Measurements from ENCODE around the gene CLEC16A.

CLEC16A gene

GRCh38 chr16:11020388-11020787, 76.0 kb downstream of the CLEC16A start:
- no peak overlapping the region for H3K9ac ChIP-seq (ENCODE audit: low read length)
- no peaks in the 10 kb centered on the region for H3K36me3 ChIP-seq (ENCODE audit: control insufficient read depth, insufficient read depth, low read length)
- H3K9me3 ChIP-seq (ENCODE audit: control insufficient read depth, low read length), result no peaks in the 10 kb centered on the region
- H3K27me3 ChIP-seq (ENCODE audit: control insufficient read depth, insufficient read depth, low read length), result no peaks in the 10 kb centered on the region
- no peak overlapping the region for H3K4me3 ChIP-seq (ENCODE audit: low read length)
- peaks cover 13% of the 10 kb centered on the region for H3K4me1 ChIP-seq (ENCODE audit: control insufficient read depth, insufficient read depth, low read length)

- H3K4me3 ChIP-seq (ENCODE audit: low read length), result no peak overlapping the region
- peaks cover 13% of the 10 kb centered on the region for H3K4me1 ChIP-seq (ENCODE audit: control insufficient read depth, insufficient read depth, low read length)
- H3K9ac ChIP-seq (ENCODE audit: low read length), result no peak overlapping the region
- no peaks in the 10 kb centered on the region for H3K36me3 ChIP-seq (ENCODE audit: control insufficient read depth, insufficient read depth, low read length)
- H3K27me3 ChIP-seq (ENCODE audit: control insufficient read depth, insufficient read depth, low read length), result no peaks in the 10 kb centered on the region
- H3K9me3 ChIP-seq (ENCODE audit: control insufficient read depth, low read length), result no peaks in the 10 kb centered on the region
These were observed 76.6 kb downstream of the CLEC16A start for GRCh38 chr16:11020792-11021551.

- H3K4me3 ChIP-seq (ENCODE audit: low read length), result no peak overlapping the region
- H3K36me3 ChIP-seq (ENCODE audit: control insufficient read depth, insufficient read depth, low read length), result no peaks in the 10 kb centered on the region
- no peaks in the 10 kb centered on the region for H3K9me3 ChIP-seq (ENCODE audit: control insufficient read depth, low read length)
- H3K9ac ChIP-seq (ENCODE audit: low read length), result no peak overlapping the region
- no peaks in the 10 kb centered on the region for H3K27me3 ChIP-seq (ENCODE audit: control insufficient read depth, insufficient read depth, low read length)
- H3K4me1 ChIP-seq (ENCODE audit: control insufficient read depth, insufficient read depth, low read length), result peaks cover 6% of the 10 kb centered on the region
These were observed 77.6 kb downstream of the CLEC16A start for GRCh38 chr16:11022002-11022401.

- H3K9ac ChIP-seq (ENCODE audit: low read length), result no peak overlapping the region
- no peaks in the 10 kb centered on the region for H3K4me1 ChIP-seq (ENCODE audit: control insufficient read depth, insufficient read depth, low read length)
- H3K36me3 ChIP-seq (ENCODE audit: control insufficient read depth, insufficient read depth, low read length), result no peaks in the 10 kb centered on the region
These were observed 79.1 kb downstream of the CLEC16A start for GRCh38 chr16:11023262-11024039.

GRCh38 chr16:11024333-11025053, 80.1 kb downstream of the CLEC16A start:
- Histone ChIP-seq H3K9me3 (ENCODE audit: control insufficient read depth, low read length) (no peaks in the 10 kb centered on the region), H3K27me3 (ENCODE audit: control insufficient read depth, insufficient read depth, low read length) (no peaks in the 10 kb centered on the region), H3K9ac (ENCODE audit: low read length) (no peak overlapping the region), H3K36me3 (ENCODE audit: control insufficient read depth, insufficient read depth, low read length) (no peaks in the 10 kb centered on the region), H3K4me3 (ENCODE audit: low read length) (no peak overlapping the region), H3K4me1 (ENCODE audit: control insufficient read depth, insufficient read depth, low read length) (no peaks in the 10 kb centered on the region)

More at GRCh38 chr16:11023262-11024039, 79.1 kb downstream of the CLEC16A start:
- Histone ChIP-seq H3K27me3 (ENCODE audit: control insufficient read depth, insufficient read depth, low read length) (no peaks in the 10 kb centered on the region), H3K9me3 (ENCODE audit: control insufficient read depth, low read length) (no peaks in the 10 kb centered on the region), H3K4me3 (ENCODE audit: low read length) (no peak overlapping the region)

GRCh38 chr16:11025120-11025531, 80.8 kb downstream of the CLEC16A start:
- Histone ChIP-seq H3K9ac (ENCODE audit: low read length) (no peak overlapping the region), H3K27me3 (ENCODE audit: control insufficient read depth, insufficient read depth, low read length) (no peaks in the 10 kb centered on the region), H3K4me3 (ENCODE audit: low read length) (no peak overlapping the region), H3K36me3 (ENCODE audit: control insufficient read depth, insufficient read depth, low read length) (no peaks in the 10 kb centered on the region), H3K9me3 (ENCODE audit: control insufficient read depth, low read length) (no peaks in the 10 kb centered on the region), H3K4me1 (ENCODE audit: control insufficient read depth, insufficient read depth, low read length) (no peaks in the 10 kb centered on the region)

- H3K27me3 ChIP-seq (ENCODE audit: control insufficient read depth, insufficient read depth, low read length), result no peaks in the 10 kb centered on the region
- no peaks in the 10 kb centered on the region for H3K9me3 ChIP-seq (ENCODE audit: control insufficient read depth, low read length)
- peaks cover 8% of the 10 kb centered on the region for H3K4me1 ChIP-seq (ENCODE audit: control insufficient read depth, insufficient read depth, low read length)
- H3K4me3 ChIP-seq (ENCODE audit: low read length), result no peak overlapping the region
- no peak overlapping the region for H3K9ac ChIP-seq (ENCODE audit: low read length)
- H3K36me3 ChIP-seq (ENCODE audit: control insufficient read depth, insufficient read depth, low read length), result no peaks in the 10 kb centered on the region
These were observed 85.6 kb downstream of the CLEC16A start for GRCh38 chr16:11029948-11030347.

GRCh38 chr16:11030990-11031510, 86.7 kb downstream of the CLEC16A start:
- no peak overlapping the region for H3K9ac ChIP-seq (ENCODE audit: low read length)
- H3K9me3 ChIP-seq (ENCODE audit: control insufficient read depth, low read length), result no peaks in the 10 kb centered on the region
- H3K4me3 ChIP-seq (ENCODE audit: low read length), result no peak overlapping the region
- no peaks in the 10 kb centered on the region for H3K27me3 ChIP-seq (ENCODE audit: control insufficient read depth, insufficient read depth, low read length)
- H3K36me3 ChIP-seq (ENCODE audit: control insufficient read depth, insufficient read depth, low read length), result no peaks in the 10 kb centered on the region
- peaks cover 8% of the 10 kb centered on the region for H3K4me1 ChIP-seq (ENCODE audit: control insufficient read depth, insufficient read depth, low read length)

- no peaks in the 10 kb centered on the region for H3K36me3 ChIP-seq (ENCODE audit: control insufficient read depth, insufficient read depth, low read length)
- H3K4me1 ChIP-seq (ENCODE audit: control insufficient read depth, insufficient read depth, low read length), result peaks cover 8% of the 10 kb centered on the region
These were observed 87.9 kb downstream of the CLEC16A start for GRCh38 chr16:11032000-11032921.

GRCh38 chr16:11032922-11033291, 88.5 kb downstream of the CLEC16A start:
- H3K4me1 ChIP-seq (ENCODE audit: control insufficient read depth, insufficient read depth, low read length), result peaks cover 8% of the 10 kb centered on the region
- no peak overlapping the region for H3K4me3 ChIP-seq (ENCODE audit: low read length)
- H3K36me3 ChIP-seq (ENCODE audit: control insufficient read depth, insufficient read depth, low read length), result no peaks in the 10 kb centered on the region
- H3K9ac ChIP-seq (ENCODE audit: low read length), result no peak overlapping the region
- no peaks in the 10 kb centered on the region for H3K27me3 ChIP-seq (ENCODE audit: control insufficient read depth, insufficient read depth, low read length)
- H3K9me3 ChIP-seq (ENCODE audit: control insufficient read depth, low read length), result no peaks in the 10 kb centered on the region

More at GRCh38 chr16:11032000-11032921, 87.9 kb downstream of the CLEC16A start:
- Histone ChIP-seq H3K4me3 (ENCODE audit: low read length) (no peak overlapping the region), H3K9ac (ENCODE audit: low read length) (no peak overlapping the region), H3K27me3 (ENCODE audit: control insufficient read depth, insufficient read depth, low read length) (no peaks in the 10 kb centered on the region), H3K9me3 (ENCODE audit: control insufficient read depth, low read length) (no peaks in the 10 kb centered on the region)

All from mucosa of stomach (tissue), 1 donor.